ENCODE results near the gene NTRK2.
"Not testable (repeated sequence)": the region's sequence is repeated elsewhere in the genome, so short reads cannot be mapped to it uniquely, and the experiment has no call there.

NTRK2 gene

GRCh38 chr9:84891924-84892323, 222.4 kb downstream of the NTRK2 start:
- no peak for DNase-seq (ENCODE audit: low spot score)

- no peak for DNase-seq (ENCODE audit: low spot score)
These were observed 224.0 kb downstream of the NTRK2 start for GRCh38 chr9:84893419-84894128.

- DNase-seq (ENCODE audit: low spot score), result no peak
These were observed 225.3 kb downstream of the NTRK2 start for GRCh38 chr9:84894859-84895258.

- no peak for DNase-seq (ENCODE audit: low spot score)
These were observed 228.0 kb downstream of the NTRK2 start for GRCh38 chr9:84897362-84898094.

- no peak for DNase-seq (ENCODE audit: low spot score)
These were observed 228.7 kb downstream of the NTRK2 start for GRCh38 chr9:84898188-84898587.

- not testable (repeated sequence) for DNase-seq (ENCODE audit: low spot score)
These were observed 229.1 kb downstream of the NTRK2 start for GRCh38 chr9:84898618-84899017.

- DNase-seq (ENCODE audit: low spot score), result no peak
These were observed 229.8 kb downstream of the NTRK2 start for GRCh38 chr9:84899326-84899725.

GRCh38 chr9:84900421-84900820, 230.9 kb downstream of the NTRK2 start:
- no peak for DNase-seq (ENCODE audit: low spot score)

GRCh38 chr9:84903963-84904362, 234.4 kb downstream of the NTRK2 start:
- no peak for DNase-seq (ENCODE audit: low spot score)

GRCh38 chr9:84916769-84917168, 247.2 kb downstream of the NTRK2 start:
- no peak for DNase-seq (ENCODE audit: low spot score)

GRCh38 chr9:84917366-84918070, 248.0 kb downstream of the NTRK2 start:
- no peak for DNase-seq (ENCODE audit: low spot score)

- DNase-seq (ENCODE audit: low spot score), result no peak
These were observed 249.9 kb downstream of the NTRK2 start for GRCh38 chr9:84919440-84919839.

- no peak for DNase-seq (ENCODE audit: low spot score)
These were observed 251.6 kb downstream of the NTRK2 start for GRCh38 chr9:84921175-84921574.

GRCh38 chr9:84922051-84922450, 252.5 kb downstream of the NTRK2 start:
- DNase-seq (ENCODE audit: low spot score), result no peak

- no peak for DNase-seq (ENCODE audit: low spot score)
These were observed 254.7 kb downstream of the NTRK2 start for GRCh38 chr9:84924266-84924665.

GRCh38 chr9:84925225-84925872, 255.8 kb downstream of the NTRK2 start:
- DNase-seq (ENCODE audit: low spot score), result no peak

- DNase-seq (ENCODE audit: low spot score), result no peak
These were observed 257.3 kb downstream of the NTRK2 start for GRCh38 chr9:84926793-84927192.

- DNase-seq (ENCODE audit: low spot score), result no peak
These were observed 258.9 kb downstream of the NTRK2 start for GRCh38 chr9:84928419-84928818.

GRCh38 chr9:84929068-84929467, 259.5 kb downstream of the NTRK2 start:
- DNase-seq (ENCODE audit: low spot score), result no peak

- DNase-seq (ENCODE audit: low spot score), result peak; percentile 26
These were observed 263.5 kb downstream of the NTRK2 start for GRCh38 chr9:84932915-84933527.

GRCh38 chr9:84935528-84936117, 266.1 kb downstream of the NTRK2 start:
- no peak for DNase-seq (ENCODE audit: low spot score)

GRCh38 chr9:84937180-84937579, 267.7 kb downstream of the NTRK2 start:
- DNase-seq (ENCODE audit: low spot score), result no peak

Data from SW480 (cell line).